Fibroblast of skin of abdomen (primary cell): Measurements from ENCODE around the gene CKLF.
"Not testable (repeated sequence)": the region's sequence is repeated elsewhere in the genome, so short reads cannot be mapped to it uniquely, and the experiment has no call there.

Source experiments
- DNase-seq: peaks from one replicate; pipeline ENCODE4 v3.0.0-alpha.2; 2013

CKLF gene

DNA sequence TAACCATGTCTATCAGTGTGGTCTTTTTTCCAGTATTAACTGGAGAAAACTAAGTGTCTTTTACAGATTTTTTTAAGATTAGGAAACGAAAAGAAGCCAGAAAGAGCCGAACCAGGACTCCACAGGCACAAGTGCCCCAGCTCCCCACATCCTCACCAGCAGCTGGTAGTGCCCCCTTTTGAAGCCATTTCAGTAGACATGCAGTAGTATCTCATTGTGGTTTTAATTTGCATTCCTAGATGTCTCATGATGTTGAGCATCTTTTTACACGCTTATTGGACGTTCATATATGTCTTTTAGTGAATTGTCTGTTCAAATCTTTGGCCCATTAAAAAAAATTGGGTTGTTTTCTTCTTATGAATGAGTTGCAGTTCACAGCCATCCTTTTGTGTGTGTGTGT, 47.4 kb downstream of the CKLF start:
- no peak for DNase-seq

DNA sequence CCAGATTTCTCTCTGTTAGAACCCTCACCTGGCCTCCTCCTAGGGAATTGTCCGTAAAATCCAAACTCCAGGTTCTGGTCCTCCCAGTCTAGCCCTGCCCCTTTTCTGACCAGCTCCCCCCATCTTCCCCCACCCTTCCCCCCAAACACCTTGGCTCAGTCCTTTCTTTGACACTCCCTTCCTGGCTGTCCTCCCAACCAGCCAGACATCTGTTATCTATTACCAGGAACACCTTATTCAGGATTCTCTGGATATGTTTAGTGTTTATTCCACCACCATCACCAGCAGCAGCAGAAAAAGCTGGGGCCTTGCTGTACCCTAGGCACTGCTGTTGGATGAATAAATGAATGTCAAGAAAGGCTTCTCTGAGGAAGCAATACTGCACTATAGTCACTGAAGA, 48.1 kb downstream of the CKLF start:
- no peak for DNase-seq

DNA sequence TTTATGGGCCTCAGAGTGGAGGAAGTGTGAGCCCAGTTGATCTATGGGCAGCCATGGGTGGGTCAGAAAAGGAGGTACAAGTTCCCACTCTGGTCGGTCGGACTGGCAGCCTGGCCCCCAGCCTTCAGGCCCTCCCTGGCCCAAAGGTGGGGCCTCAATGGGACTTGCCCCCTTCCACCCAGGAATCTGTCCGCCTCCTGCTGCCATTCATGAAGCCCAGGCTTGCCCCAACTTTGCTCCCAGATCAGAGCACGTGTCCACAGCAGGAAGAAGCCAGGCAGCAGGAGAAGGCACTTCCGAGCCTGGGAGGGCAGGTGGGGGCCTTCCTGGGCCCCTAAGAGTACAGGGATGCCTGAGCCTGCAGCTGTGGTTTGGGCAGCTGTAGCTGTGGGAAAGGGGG, 49.1 kb downstream of the CKLF start:
- no peak for DNase-seq

DNA sequence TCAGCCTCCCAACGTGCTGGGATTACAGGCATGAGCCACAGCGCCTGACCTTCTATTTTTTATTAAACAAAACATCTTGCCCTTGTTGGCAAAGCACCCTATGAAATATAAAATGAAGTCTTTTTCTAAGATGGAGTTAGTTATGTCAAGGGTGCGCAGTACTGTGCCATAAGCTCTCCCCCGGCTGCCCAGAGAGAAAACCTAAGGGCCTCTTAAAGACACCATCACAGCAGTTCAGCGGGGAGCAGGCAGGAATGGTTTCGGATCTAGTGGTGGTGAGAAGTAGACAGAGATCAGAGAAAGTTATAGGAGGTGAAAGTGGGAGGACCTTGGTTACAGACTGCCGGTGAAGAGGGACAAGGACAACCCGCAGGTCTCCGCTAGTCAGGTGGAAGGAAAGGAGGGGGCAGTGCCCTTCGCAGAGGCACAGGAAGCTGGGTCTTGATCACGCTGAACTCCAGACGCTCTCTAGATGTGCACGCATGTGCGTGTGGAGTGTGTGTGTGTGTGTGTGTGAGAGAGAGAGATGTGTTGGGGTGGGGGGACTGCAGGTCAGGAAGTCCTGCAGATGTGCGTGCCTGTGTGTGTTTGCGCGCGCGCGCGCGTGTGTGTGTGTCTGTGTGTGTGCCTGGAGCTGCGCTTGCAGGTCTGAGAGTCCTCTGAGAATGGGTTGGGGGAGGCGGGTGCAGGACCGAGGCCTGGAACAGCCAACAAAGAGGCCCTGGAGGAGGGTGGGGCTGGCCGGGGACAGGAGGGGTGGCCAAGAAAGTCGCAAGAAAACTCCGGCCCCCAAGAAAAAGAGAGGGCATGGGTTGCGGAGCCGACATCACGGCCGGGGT, 51.4 kb downstream of the CKLF start:
- DNase-seq = peak; percentile 65

DNA sequence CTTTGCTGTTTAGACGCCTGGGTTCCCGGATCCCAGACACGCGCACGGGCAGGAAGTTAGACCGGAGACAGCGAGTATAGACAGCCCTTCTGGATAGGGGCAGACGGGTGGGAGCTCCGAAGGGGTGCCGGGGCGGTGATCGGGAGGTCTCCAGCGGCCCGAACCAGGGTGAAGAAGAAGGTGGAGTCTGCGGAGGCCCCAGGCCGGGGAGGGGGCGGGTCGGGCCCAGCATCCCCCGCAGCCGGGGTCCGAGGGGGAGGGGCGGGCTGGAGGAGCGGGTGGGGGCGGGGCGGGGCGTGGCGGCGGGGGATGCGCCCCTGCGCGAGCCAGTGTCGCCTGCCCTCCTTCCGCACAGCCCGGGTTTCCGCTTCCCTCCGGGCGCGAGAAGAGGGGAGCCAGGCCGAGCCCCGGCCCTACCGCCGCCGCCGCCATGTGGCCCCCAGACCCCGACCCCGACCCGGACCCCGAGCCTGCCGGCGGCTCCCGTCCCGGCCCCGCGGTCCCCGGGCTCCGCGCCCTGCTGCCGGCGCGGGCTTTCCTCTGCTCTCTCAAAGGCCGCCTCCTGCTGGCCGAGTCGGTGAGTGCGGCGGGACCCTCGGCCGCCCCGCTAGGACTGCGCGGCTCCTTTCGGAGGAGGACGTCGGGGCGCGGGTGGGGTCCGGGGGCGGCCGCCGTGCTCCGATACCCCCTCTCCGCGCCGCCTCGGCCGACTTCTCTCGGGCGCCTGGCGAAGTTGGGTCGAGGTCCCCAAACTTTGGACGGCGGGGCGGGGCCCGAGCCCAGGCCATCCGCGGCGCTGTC, 52.2 kb downstream of the CKLF start, which contains the start of gene CMTM3:
CMTM3 (plus strand) TSS at position 329 of the 801 bp plus-strand sequence; CDS start at position 431, 102 bp downstream.
- DNase-seq = peak; percentile 61

DNA sequence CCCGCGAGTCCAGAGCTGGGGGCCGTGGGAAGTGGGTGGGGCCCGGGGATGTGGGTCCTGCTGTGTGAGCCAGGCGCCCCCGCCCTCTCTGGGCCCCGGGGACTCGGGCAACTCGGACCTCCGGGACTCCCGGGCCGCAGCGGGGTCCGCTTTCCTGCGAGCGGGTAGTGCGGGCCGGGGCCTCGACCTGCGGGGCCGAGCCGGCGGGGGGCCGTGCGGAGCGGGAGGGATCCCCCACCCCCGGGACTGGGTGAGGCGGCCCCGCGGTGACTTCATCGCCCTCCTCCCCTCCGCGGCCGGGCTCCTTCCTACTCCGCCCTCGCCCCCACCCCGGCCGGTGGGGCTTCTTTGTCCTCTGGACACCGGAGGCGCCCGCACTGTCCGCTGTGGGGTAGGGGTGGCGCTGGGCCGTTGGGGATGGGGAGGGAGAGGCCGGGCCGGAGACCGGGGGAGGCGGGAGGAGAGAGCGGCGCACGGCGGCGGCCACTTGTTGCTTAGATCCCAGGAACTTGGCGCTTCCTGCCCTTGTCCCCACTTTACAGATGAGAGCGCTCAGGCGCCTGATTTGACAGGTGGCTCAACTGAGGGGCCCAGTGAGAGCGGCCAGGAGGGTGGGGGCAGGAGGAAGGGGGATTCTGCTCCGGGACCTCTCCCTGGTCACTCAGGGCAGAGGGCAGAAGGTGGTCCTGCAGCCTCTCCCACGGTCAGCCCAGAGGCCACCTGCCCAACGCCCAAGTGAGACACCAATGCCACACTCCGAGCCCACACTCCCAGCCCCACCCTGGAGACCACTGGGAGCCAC, 53.0 kb downstream of the CKLF start:
- DNase-seq = peak; percentile 37

DNA sequence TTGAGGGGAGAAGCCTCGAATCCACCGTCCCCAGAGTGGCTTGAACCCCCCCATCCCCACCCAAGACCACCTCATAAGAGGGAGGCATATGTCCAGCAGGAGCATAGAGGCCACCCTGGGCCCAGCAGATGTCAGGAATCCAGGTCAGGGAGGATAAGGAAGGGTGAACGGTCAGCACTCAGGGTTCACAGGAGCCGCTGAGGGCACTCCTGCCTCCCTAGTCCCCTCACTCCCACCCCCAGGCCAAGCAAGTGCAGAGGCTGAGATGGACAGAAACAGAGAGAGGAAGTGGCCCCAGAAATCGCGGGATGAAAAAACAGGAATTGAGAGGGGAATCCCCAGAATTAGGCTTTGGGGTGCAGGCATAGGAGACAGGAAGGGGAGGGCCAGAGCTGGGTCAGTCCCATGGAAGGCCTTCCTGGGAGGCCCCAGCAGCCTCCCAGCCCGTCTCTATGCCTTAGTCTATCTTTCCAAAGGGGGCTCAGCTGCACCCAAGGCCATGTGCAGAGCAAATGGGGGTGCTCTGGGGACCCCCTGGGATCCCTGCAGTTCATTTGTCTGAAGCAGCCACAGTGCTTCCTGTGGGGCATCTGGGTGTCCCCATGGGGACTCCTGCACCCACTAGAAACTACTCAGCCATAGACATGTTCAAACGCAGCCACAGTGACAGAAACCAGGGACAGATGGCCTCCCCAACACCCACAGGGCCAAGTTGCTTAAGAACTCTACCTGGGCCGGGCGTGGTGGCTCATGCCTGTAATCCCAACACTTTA, 53.8 kb downstream of the CKLF start:
- DNase-seq = no peak

DNA sequence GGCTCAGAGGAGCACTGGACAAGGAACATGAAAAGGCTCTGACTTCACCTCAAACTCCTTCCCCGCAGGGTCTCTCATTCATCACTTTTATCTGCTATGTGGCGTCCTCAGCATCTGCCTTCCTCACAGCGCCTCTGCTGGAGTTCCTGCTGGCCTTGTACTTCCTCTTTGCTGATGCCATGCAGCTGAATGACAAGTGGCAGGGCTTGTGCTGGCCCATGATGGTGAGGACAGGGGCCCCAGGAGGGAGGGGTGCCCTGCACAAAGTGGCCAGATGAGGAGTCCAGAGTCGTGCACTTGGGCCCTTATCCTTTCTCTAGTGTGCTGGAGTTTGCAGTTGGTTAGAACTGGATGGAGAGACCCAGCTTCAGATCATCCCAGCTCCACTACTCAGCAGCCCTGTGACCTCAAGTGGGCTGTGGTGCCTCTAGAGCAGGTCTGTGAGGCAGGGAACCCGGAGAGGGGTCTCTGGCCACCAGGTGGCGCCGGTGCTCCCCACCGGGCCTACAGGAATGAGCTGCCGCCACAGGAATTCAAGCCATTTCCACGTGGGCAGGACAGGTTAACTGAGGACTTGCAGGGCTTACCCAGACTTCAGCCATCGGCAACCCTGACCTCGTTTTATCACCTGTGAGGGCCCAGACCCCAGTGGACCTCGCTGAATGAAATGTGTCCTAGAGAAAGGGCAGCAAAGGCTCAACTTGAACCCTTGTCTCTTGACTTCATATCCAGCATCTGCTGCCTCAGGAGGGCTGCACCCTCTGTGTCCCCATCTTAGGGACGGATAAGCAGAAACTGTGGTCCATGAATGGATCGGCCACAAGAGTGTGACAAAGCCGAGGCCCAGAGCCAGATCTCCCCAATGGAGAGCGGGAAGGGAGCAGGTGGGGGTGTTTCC, 56.1 kb downstream of the CKLF start:
- DNase-seq = peak; percentile 90

DNA sequence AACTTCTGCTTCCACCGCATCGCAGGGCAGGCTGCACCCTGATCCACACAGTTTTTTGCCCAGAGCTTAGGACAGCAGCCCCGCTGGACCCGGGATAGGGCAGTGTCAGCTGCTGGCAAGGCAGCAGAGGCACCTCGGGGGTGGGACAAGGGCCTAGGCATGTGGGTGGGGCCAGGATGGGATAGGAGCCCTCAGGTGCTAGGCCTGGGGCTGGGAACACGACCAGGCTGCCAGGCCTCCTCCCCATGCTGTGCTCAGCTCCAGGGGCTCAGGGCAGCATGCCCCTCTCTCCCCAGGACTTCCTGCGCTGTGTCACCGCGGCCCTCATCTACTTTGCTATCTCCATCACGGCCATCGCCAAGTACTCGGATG, 56.7 kb downstream of the CKLF start:
- DNase-seq = no peak

DNA sequence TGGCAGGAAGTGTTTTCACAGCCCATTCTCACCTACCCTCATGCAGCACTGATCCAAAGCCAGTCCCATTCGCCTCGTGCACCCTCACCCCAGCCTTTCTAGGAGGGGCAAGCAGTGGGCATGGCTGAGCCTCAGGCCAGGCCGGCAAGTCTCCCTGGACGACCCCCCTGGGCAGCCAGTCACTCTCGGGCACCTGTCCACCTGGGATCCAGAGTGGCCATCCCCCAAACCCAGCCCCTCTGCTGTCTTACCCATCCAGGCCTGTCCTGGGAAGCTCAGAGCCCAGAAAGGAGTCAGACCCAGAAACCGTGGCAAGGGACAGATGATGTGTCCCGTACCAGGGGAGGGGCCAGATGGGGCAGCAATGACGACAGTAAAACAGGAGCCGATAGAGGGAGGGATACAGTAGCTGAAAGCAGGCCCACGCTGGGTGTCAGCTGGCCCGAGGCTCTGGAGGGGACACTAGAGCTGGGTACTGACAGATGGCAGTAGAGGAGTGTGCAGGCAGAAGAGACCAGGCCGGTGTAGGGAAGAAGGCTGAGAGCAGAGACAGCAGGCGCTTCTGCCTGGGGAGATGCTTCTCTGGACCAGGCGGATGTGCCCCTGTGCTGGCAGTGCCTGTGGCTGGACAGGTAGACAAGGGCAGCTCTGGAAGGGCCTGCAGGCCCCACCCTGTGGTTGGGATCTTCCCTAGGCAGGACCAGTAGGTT, 57.9 kb downstream of the CKLF start:
- no peak for DNase-seq

DNA sequence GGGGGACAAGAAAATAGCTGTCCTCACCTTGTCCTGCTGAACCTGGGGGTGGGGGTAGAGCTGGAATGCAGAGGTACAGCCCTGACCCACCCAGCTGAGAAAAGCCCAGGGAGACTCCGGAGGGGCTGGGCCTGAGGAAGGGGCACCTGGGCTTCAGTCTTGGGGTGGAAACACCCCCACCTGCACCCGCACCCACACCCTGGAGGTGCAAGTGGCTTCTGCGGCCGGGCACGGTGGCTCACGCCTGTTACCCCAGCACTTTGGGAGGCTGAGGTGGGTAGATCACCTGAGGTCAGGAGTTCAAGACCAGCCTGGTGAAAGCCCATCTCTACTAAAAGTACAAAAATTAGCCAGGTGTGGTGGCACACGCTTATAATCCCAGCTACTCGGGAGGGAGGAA, 59.5 kb downstream of the CKLF start:
- not testable (repeated sequence) for DNase-seq

DNA sequence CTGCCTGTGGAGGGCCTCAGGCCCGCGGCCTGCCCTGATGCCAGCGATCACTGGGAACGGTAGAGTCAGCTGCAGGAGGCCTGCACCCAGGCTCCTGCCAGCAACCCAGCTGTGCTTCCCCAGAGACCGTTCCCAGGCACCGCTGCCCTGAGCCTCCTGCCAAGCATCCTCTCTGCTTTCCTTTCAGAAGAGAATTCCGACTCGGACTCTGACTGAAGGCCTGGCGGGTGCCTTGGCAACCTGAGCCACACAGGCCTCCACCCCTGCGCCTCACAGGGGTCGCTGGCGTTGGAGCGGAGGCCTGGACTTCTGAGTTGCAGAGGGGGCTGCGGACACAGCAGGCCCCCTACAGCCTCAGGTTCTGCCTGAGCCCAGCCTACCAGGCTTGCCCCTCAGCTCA, 60.0 kb downstream of the CKLF start:
- DNase-seq = no peak

DNA sequence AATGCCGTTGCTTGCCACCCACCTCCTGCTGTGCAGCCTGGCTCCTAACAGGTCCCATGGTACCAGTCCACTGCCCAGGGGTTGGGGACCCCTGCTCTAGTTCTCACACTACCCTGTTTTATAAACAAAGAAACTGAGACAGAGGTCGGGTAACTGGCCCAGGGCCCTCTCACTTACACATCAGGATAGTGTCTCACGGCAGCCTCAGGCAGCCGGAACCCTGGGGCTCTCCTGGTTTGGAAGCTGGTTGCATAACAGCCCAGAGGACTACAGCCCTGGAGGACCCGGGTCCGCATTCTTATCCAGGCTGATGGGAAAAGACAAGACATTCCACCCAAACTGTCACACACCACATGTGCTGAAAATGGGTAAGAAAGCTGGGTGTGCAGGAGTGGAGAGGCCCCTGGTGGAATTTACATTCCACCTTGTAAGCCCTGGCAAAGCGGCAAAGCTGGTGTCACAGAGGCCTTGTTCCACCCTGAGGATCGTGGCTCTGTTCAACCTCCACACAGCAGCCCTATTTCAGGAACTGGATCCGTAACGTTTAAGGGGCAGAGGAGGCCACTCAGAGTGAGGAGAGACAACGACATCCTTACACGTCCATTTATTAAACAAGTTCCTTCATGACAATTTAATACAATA, 61.9 kb downstream of the CKLF start:
- DNase-seq = no peak
